Measurements from ENCODE around the gene FUS. TPM values are rescaled to one million over a fixed set of nuclear protein-coding genes. Genes with fewer than 3 reads are reported as not detected.

Gene FUS
- total and polyA plus RNA-seq, 8 donors = 180 to 829 (median 779) TPM

- peaks cover 17 to 78% of the 10 kb centered on the region in 2 donors for H3K4me1 ChIP-seq
- peaks cover 0 to 47% of the 10 kb centered on the region in 2 donors for H3K36me3 ChIP-seq
- peaks cover 0 to 8% of the 10 kb centered on the region in 2 donors for H3K27me3 ChIP-seq
- ATAC-seq = no peak
- peak overlapping the region in 1 of 2 donors; percentile 27 for H3K27ac ChIP-seq
- no peak for TF ChIP-seq CTCF (IDR thresholded peaks at IDR 0.05)
- DNase-seq = peak in 1 of 4 donors; percentile 73
- intact Hi-C loops (cut with DNase I) = no loop called here
- H3K9me3 ChIP-seq = no peaks in the 10 kb centered on the region
- no peak overlapping the region for H3K4me3 ChIP-seq
These were observed 48.1 kb upstream of the FUS start for GRCh38 chr16:31131841-31132271.

DNA sequence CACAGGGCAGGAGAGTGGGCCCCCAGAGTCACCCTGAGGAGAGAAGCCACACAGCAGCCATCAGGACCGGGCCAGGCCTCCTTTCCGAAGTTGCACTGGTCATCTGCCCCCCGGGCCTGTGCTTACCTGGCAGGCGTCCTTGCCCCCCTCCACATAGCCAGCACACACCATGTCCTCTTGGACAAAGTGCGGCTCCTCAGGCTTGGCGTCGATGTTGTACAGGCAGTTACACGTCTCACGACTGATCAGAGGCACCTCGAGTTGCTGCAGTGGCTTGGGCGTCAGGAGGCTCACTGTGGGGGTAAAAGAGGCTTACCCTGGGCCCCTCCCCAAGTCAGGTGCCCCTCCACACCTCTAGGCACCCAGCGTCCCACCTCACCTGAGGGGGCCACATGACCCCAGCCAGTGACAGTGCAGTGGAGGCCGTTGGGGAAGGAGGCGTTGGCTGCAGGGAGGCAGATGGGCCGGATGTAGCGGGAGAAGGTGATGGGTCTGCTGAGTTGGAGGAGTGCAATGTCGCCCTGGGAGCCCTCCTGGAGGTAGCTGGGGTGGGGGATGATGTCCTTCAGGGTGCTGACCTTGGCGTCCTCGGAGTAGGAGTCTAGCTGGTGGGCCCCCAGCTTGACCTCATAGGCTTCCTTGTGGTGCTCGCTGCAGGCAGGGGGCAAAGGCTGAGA, 47.5 kb upstream of the FUS start:
- Histone ChIP-seq H3K4me3 (no peak overlapping the region), H3K4me1 (peaks cover 17 to 72% of the 10 kb centered on the region in 2 donors), H3K36me3 (peaks cover 0 to 42% of the 10 kb centered on the region in 2 donors), H3K27ac (no peak overlapping the region), H3K9me3 (no peaks in the 10 kb centered on the region), H3K27me3 (peaks cover 0 to 8% of the 10 kb centered on the region in 2 donors)
- intact Hi-C loops (cut with DNase I) = no loop called here
- DNase-seq (peak in 1 of 4 donors; percentile 34), ATAC-seq (no peak)
- no peak for TF ChIP-seq CTCF (IDR thresholded peaks at IDR 0.05)

DNA sequence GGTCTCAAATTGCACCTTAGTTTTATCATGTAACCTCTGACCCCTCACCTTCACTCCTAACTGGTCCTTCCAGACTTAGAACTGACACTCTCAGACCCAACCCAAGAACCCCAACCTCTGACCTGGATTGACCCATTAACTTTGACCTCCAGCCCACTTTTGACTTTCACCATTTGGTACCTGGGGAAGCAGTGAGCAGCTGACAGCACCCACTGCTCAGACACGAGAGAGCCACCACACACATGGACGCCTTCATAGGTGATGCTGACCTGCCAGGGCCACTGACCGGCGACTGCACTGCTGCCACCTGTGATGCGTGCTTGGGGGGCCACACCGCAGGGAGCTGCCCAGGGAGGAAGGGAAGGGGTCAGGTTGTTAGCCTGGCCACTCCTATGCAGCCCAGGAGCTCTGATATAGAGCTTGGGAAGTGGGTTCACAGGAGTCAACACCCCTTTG, 46.9 kb upstream of the FUS start:
- no peaks in the 10 kb centered on the region for H3K9me3 ChIP-seq
- H3K27ac ChIP-seq = no peak overlapping the region
- no peak for TF ChIP-seq CTCF (IDR thresholded peaks at IDR 0.05)
- H3K36me3 ChIP-seq = peaks cover 0 to 35% of the 10 kb centered on the region in 2 donors
- H3K27me3 ChIP-seq = peaks cover 0 to 8% of the 10 kb centered on the region in 2 donors
- peak overlapping the region in 1 of 2 donors; percentile 42 for H3K4me3 ChIP-seq
- peaks cover 12 to 66% of the 10 kb centered on the region in 2 donors for H3K4me1 ChIP-seq
- DNase-seq = peak in 1 of 4 donors; percentile 63
- no peak for ATAC-seq
- intact Hi-C loops (cut with DNase I) = no loop called here

GRCh38 chr16:31134091-31134571, 45.8 kb upstream of the FUS start:
- DNase-seq (peak in 1 of 4 donors; percentile 33), ATAC-seq (no peak)
- Histone ChIP-seq H3K27ac (peak overlapping the region in 1 of 2 donors; percentile 72), H3K4me3 (peak overlapping the region; percentile 6 to 42), H3K4me1 (peaks cover 10 to 67% of the 10 kb centered on the region in 2 donors), H3K9me3 (no peaks in the 10 kb centered on the region), H3K36me3 (peaks cover 0 to 30% of the 10 kb centered on the region in 2 donors), H3K27me3 (peaks cover 0 to 8% of the 10 kb centered on the region in 2 donors)
- intact Hi-C loops (cut with DNase I) = no loop called here
- TF ChIP-seq CTCF (IDR thresholded peaks at IDR 0.05) = no peak

All from left lung (tissue), 10 donors.